ENCODE results near the gene ATRIP.

DNA sequence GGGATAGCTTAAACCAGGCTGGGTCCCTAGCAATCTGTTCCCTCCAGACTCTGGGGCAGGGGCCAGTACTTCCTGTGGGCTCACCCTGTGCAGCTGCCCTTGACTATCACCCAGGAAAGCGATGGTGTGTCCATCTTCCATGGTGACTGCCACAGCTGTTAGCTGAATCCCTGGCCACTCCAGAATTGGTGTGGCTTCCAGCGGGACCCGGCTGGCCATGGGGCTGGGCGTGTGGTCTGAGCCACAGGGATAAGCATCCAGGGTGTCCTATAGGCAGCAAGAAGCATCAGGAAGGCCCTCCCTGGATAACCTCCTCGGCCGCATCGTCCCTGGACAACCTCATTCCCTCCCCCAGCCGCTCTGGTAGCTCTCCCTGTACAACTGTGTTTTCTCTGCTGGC is 23.9 kb upstream of the ATRIP start:
- TF ChIP-seq, protein P1, sequence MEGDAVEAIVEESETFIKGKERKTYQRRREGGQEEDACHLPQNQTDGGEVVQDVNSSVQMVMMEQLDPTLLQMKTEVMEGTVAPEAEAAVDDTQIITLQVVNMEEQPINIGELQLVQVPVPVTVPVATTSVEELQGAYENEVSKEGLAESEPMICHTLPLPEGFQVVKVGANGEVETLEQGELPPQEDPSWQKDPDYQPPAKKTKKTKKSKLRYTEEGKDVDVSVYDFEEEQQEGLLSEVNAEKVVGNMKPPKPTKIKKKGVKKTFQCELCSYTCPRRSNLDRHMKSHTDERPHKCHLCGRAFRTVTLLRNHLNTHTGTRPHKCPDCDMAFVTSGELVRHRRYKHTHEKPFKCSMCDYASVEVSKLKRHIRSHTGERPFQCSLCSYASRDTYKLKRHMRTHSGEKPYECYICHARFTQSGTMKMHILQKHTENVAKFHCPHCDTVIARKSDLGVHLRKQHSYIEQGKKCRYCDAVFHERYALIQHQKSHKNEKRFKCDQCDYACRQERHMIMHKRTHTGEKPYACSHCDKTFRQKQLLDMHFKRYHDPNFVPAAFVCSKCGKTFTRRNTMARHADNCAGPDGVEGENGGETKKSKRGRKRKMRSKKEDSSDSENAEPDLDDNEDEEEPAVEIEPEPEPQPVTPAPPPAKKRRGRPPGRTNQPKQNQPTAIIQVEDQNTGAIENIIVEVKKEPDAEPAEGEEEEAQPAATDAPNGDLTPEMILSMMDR (IDR thresholded peaks at IDR 0.05; ENCODE audit: poor library complexity) = no peak
- TF ChIP-seq EZH2 (IDR thresholded peaks at IDR 0.05; ENCODE audit: borderline replicate concordance) (no peak), EZH2phosphoT487 (IDR thresholded peaks at IDR 0.05; ENCODE audit: low read depth, severe bottlenecking, unreplicated experiment) (no peak)
